Mesothelial cell of epicardium (in vitro differentiated cells): Measurements from ENCODE around the gene LMTK2. TPM values are rescaled to one million over a fixed set of nuclear protein-coding genes. Genes with fewer than 3 reads are reported as not detected.

ENCODE experiments used
- DNase-seq, 2 experiments: peaks; one replicate each; pipeline ENCODE4 v3.0.0; 2021; ENCODE audit warnings: low spot score in 2 of 2; ENCODE audit not compliant: unreplicated experiment in 2 of 2
- H3K27ac Mint-ChIP-seq: 2 replicates; pipeline ENCODE4 v1.8.0; 2021; ENCODE audit warnings: mixed read lengths
- H3K27me3 Mint-ChIP-seq: 2 replicates; pipeline ENCODE4 v1.8.0; 2021; ENCODE audit warnings: low read depth, mixed read lengths
- H3K36me3 Mint-ChIP-seq: 2 replicates; pipeline ENCODE4 v1.8.0; 2021; ENCODE audit warnings: mixed read lengths
- H3K4me1 Mint-ChIP-seq: 2 replicates; pipeline ENCODE4 v1.8.0; 2021; ENCODE audit warnings: mixed read lengths
- H3K4me3 Mint-ChIP-seq: 2 replicates; pipeline ENCODE4 v1.8.0; 2021; ENCODE audit warnings: mild to moderate bottlenecking, moderate library complexity, mixed read lengths
- H3K9me3 Mint-ChIP-seq: 2 replicates; pipeline ENCODE4 v1.8.0; 2021; ENCODE audit warnings: mixed read lengths
- total RNA-seq: library from RNA; stranded (reverse); gene quantifications from 3 replicates; pipeline ENCODE4 v1.2.1, GENCODE V29; 2021
- TF ChIP-seq, protein P1 (sequence below): fragments of 200-600 bp; sonication (generic); IDR thresholded peaks from one replicate; pipeline ENCODE4 v1.5.0; 2021; ENCODE audit warnings: antibody characterized with exemption; ENCODE audit not compliant: unreplicated experiment

The LMTK2 gene
- total RNA-seq, 1 donor from 2014 or later: 23.1 TPM

- peaks cover 14% of the 10 kb centered on the region for H3K36me3 Mint-ChIP-seq
- TF ChIP-seq, protein P1, sequence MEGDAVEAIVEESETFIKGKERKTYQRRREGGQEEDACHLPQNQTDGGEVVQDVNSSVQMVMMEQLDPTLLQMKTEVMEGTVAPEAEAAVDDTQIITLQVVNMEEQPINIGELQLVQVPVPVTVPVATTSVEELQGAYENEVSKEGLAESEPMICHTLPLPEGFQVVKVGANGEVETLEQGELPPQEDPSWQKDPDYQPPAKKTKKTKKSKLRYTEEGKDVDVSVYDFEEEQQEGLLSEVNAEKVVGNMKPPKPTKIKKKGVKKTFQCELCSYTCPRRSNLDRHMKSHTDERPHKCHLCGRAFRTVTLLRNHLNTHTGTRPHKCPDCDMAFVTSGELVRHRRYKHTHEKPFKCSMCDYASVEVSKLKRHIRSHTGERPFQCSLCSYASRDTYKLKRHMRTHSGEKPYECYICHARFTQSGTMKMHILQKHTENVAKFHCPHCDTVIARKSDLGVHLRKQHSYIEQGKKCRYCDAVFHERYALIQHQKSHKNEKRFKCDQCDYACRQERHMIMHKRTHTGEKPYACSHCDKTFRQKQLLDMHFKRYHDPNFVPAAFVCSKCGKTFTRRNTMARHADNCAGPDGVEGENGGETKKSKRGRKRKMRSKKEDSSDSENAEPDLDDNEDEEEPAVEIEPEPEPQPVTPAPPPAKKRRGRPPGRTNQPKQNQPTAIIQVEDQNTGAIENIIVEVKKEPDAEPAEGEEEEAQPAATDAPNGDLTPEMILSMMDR: no peak
- no peaks in the 10 kb centered on the region for H3K9me3 Mint-ChIP-seq
- no peak overlapping the region for H3K4me3 Mint-ChIP-seq
- H3K27ac Mint-ChIP-seq: no peak overlapping the region
- DNase-seq: no peak
- peaks cover 5% of the 10 kb centered on the region for H3K4me1 Mint-ChIP-seq
- H3K27me3 Mint-ChIP-seq: no peaks in the 10 kb centered on the region
These were observed 31.1 kb downstream of the LMTK2 start for GRCh38 chr7:98137826-98138151.

DNA sequence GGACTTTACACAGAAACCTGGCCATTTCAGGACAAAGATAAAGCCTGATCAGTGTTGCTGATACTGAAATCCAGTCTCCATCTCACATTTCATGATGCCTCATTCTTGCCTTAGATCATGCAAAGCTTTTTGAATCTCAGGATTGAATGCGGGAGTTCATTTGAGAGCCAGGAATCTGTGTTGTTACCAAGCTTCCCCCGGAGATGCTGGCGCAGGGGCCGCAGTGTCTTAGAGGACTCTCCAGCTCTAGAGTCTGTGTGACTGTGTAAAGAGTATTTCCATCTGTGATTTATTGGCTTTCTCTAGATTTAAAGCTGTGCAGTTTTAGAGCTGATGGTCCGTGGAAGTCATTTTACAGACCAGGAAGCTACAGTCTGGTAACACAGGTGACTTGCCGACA is 32.0 kb downstream of the LMTK2 start:
- Mint-ChIP-seq H3K27me3 (no peaks in the 10 kb centered on the region), H3K9me3 (no peaks in the 10 kb centered on the region), H3K27ac (no peak overlapping the region), H3K36me3 (peaks cover 22% of the 10 kb centered on the region), H3K4me3 (no peak overlapping the region), H3K4me1 (peaks cover 3% of the 10 kb centered on the region)
- DNase-seq: no peak
- TF ChIP-seq, protein P1: no peak

- TF ChIP-seq, protein P1: no peak
- Mint-ChIP-seq H3K36me3 (peaks cover 49% of the 10 kb centered on the region), H3K4me3 (no peak overlapping the region), H3K27ac (no peak overlapping the region), H3K4me1 (no peaks in the 10 kb centered on the region), H3K9me3 (peaks cover 21% of the 10 kb centered on the region), H3K27me3 (no peaks in the 10 kb centered on the region)
- DNase-seq: no peak
These were observed 36.0 kb downstream of the LMTK2 start for GRCh38 chr7:98142658-98143057.

DNA sequence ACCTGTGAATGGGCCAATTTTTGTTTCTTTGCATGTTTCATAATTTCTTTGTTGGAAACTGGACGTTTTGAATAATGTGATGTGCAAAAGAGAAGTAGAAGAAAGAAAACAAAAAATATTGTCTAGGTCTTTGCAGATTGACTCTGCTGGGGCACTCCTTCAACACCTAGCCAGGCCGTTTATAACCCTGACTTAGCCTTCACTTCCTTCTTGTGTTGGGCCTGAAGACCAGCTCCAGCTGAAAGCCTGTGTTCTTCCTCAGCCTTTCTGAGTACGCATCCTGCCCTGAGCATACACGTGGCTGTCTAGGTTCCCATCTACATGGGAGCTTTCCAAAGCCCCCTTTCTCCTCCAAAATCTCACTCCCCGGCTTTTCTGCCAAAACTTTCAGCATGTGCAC is 41.9 kb downstream of the LMTK2 start:
- Mint-ChIP-seq H3K9me3 (peaks cover 21% of the 10 kb centered on the region), H3K4me3 (no peak overlapping the region), H3K4me1 (no peaks in the 10 kb centered on the region), H3K36me3 (peaks cover 53% of the 10 kb centered on the region), H3K27ac (no peak overlapping the region), H3K27me3 (no peaks in the 10 kb centered on the region)
- TF ChIP-seq, protein P1: no peak
- DNase-seq: no peak

GRCh38 chr7:98149116-98149692 is 42.5 kb downstream of the LMTK2 start:
- Mint-ChIP-seq H3K36me3 (peaks cover 51% of the 10 kb centered on the region), H3K4me1 (no peaks in the 10 kb centered on the region), H3K9me3 (peaks cover 21% of the 10 kb centered on the region), H3K27ac (no peak overlapping the region), H3K4me3 (no peak overlapping the region), H3K27me3 (no peaks in the 10 kb centered on the region)
- TF ChIP-seq, protein P1: no peak
- no peak for DNase-seq

GRCh38 chr7:98151884-98152283 is 45.2 kb downstream of the LMTK2 start:
- Mint-ChIP-seq H3K4me3 (no peak overlapping the region), H3K36me3 (peaks cover 50% of the 10 kb centered on the region), H3K27me3 (no peaks in the 10 kb centered on the region), H3K9me3 (peaks cover 5% of the 10 kb centered on the region), H3K4me1 (no peaks in the 10 kb centered on the region), H3K27ac (no peak overlapping the region)
- TF ChIP-seq, protein P1: no peak
- no peak for DNase-seq
